ENCODE measurements around the gene PDE8A. TPM values are rescaled to one million over a fixed set of nuclear protein-coding genes. Genes with fewer than 3 reads are reported as not detected.

Gene PDE8A
- 14.9 TPM for total RNA-seq
- long read RNA-seq, transcript PDE8A-203 (22 exons, 3,912 nt) = major isoform, 6 of 14 reads
- long read RNA-seq, partial matches to known transcripts = 2 of 14 reads
- long read RNA-seq, other reads (novel, unspliced or antisense) = 6 of 14 reads

- no peak for ATAC-seq
- peak; percentile 75 for DNase-seq
- intact Hi-C loops (cut with micrococcal nuclease) = no loop called here
Observed at GRCh38 chr15:84981711-84982300, at the start of gene PDE8A. PDE8A (plus strand) TSS chr15:84981856; CDS start chr15:84982163, 307 bp downstream.

- intact Hi-C loops (cut with micrococcal nuclease) = no loop called here
- no peak for DNase-seq
- peak; percentile 50 for ATAC-seq
Observed at GRCh38 chr15:84934942-84935729, 46.5 kb upstream of the PDE8A start.

- intact Hi-C loops (cut with micrococcal nuclease) = no loop called here
- no peak for DNase-seq
- ATAC-seq = no peak
Observed at GRCh38 chr15:84937144-84937543, 44.5 kb upstream of the PDE8A start.

- DNase-seq = no peak
- intact Hi-C loops (cut with micrococcal nuclease) = no loop called here
- ATAC-seq = no peak
Observed at GRCh38 chr15:84938726-84939125, 42.9 kb upstream of the PDE8A start.

GRCh38 chr15:84940399-84940798 is 41.3 kb upstream of the PDE8A start:
- intact Hi-C loops (cut with micrococcal nuclease) = no loop called here
- DNase-seq (no peak), ATAC-seq (no peak)

GRCh38 chr15:84942456-84942855 is 39.2 kb upstream of the PDE8A start:
- intact Hi-C loops (cut with micrococcal nuclease) = no loop called here
- no peak for DNase-seq
- ATAC-seq = no peak

GRCh38 chr15:84944311-84944710 is 37.3 kb upstream of the PDE8A start:
- DNase-seq = peak; percentile 42
- intact Hi-C loops (cut with micrococcal nuclease) = no loop called here

GRCh38 chr15:84944861-84945260 is 36.8 kb upstream of the PDE8A start:
- ATAC-seq (peak; percentile 8), DNase-seq (no peak)
- intact Hi-C loops (cut with micrococcal nuclease) = no loop called here

More at GRCh38 chr15:84944311-84944710, 37.3 kb upstream of the PDE8A start:
- peak; percentile 61 for ATAC-seq

- ATAC-seq (peak; percentile 71), DNase-seq (peak; percentile 60)
- intact Hi-C loops (cut with micrococcal nuclease) = no loop called here
Observed at GRCh38 chr15:84946772-84947489, 34.7 kb upstream of the PDE8A start.

GRCh38 chr15:84947947-84948830 is 33.5 kb upstream of the PDE8A start:
- DNase-seq (peak; percentile 47), ATAC-seq (peak; percentile 61)
- intact Hi-C loops (cut with micrococcal nuclease) = no loop called here

- no peak for ATAC-seq
- intact Hi-C loops (cut with micrococcal nuclease) = no loop called here
- no peak for DNase-seq
Observed at GRCh38 chr15:84949043-84949442, 32.6 kb upstream of the PDE8A start.

GRCh38 chr15:84949845-84950569 is 31.6 kb upstream of the PDE8A start:
- DNase-seq = no peak
- intact Hi-C loops (cut with micrococcal nuclease) = no loop called here
- ATAC-seq = no peak

- ATAC-seq = no peak
- intact Hi-C loops (cut with micrococcal nuclease) = no loop called here
- no peak for DNase-seq
Observed at GRCh38 chr15:84950570-84951111, 31.0 kb upstream of the PDE8A start.

- DNase-seq = no peak
- ATAC-seq = no peak
- intact Hi-C loops (cut with micrococcal nuclease) = no loop called here
Observed at GRCh38 chr15:84951736-84952135, 29.9 kb upstream of the PDE8A start.

- DNase-seq = no peak
- intact Hi-C loops (cut with micrococcal nuclease) = no loop called here
- no peak for ATAC-seq
Observed at GRCh38 chr15:84953136-84953535, 28.5 kb upstream of the PDE8A start.

GRCh38 chr15:84953726-84954125 is 27.9 kb upstream of the PDE8A start:
- no peak for DNase-seq
- no peak for ATAC-seq
- intact Hi-C loops (cut with micrococcal nuclease) = loop anchor here (2.0 kb wide), 1 partner anchor 91 kb away; no protein-coding TSS in a partner anchor

- intact Hi-C loops (cut with micrococcal nuclease) = loop anchor here (2.0 kb wide), 1 partner anchor 90 kb away; no protein-coding TSS in a partner anchor
- ATAC-seq = peak; percentile 96
- DNase-seq = peak; percentile 77
Observed at GRCh38 chr15:84955089-84955848, 26.4 kb upstream of the PDE8A start.

Data from left ventricle myocardium superior (tissue), 1 donor.